Measurements from ENCODE around the gene SUSD4.

SUSD4 gene

GRCh38 chr1:223179786-223180185, 184.2 kb downstream of the SUSD4 start:
- Histone ChIP-seq H3K14ac (ENCODE audit: low read length) (no peak overlapping the region), H3K18ac (ENCODE audit: low read length) (no peak overlapping the region), H3K4me1 (ENCODE audit: control insufficient read depth in 2 of 2, insufficient read depth in 1 of 2, low read depth in 1 of 2, low read length in 2 of 2) (peaks cover 0 to 2% of the 10 kb centered on the region in 2 donors), H2AK5ac (ENCODE audit: low read depth, low read length) (no peak overlapping the region), H3K4me3 (ENCODE audit: low read length in 2 of 2) (no peak overlapping the region), H2BK12ac (ENCODE audit: low read length) (no peak overlapping the region), H4K91ac (ENCODE audit: low read depth, low read length, poor library complexity) (no peak overlapping the region), H2BK5ac (ENCODE audit: low read length) (no peak overlapping the region), H3K23ac (ENCODE audit: low read depth, low read length, poor library complexity) (no peak overlapping the region), H3K79me1 (ENCODE audit: low read depth, low read length) (no peaks in the 10 kb centered on the region), H3K9me3 (replicated peaks in 1 of 2; ENCODE audit: control insufficient read depth in 2 of 2, insufficient read depth in 1 of 2, low read depth in 1 of 2, low read length in 2 of 2) (peaks cover 0 to 2% of the 10 kb centered on the region in 2 donors), H3K4me2 (ENCODE audit: insufficient read depth, low read length, poor library complexity, severe bottlenecking) (no peak overlapping the region), H3K27me3 (ENCODE audit: control insufficient read depth in 3 of 3, insufficient read depth in 3 of 3, low read depth in 1 of 3, low read length in 3 of 3) (no peaks in the 10 kb centered on the region), H3K4ac (ENCODE audit: low read length) (no peak overlapping the region), H2BK15ac (ENCODE audit: low read length) (no peak overlapping the region), H3K9ac (ENCODE audit: low read depth, low read length, poor library complexity) (no peak overlapping the region), H2BK120ac (ENCODE audit: low read depth, low read length) (no peak overlapping the region), H3K36me3 (replicated peaks in 1 of 2; ENCODE audit: control insufficient read depth in 2 of 2, insufficient read depth in 2 of 2, low read length in 2 of 2) (no peaks in the 10 kb centered on the region), H2AFZ (ENCODE audit: low read length) (no peak overlapping the region), H4K8ac (ENCODE audit: low read depth, low read length) (no peak overlapping the region), H3K27ac (replicated peaks; ENCODE audit: low read length) (no peak overlapping the region)
- no CpG with 5 or more reads among the region's 1 CpG for WGBS, 2 donors (ENCODE audit: extremely low coverage in 2 of 2, insufficient read length in 2 of 2, insufficient replicate concordance in 1 of 2)
- DNase-seq (ENCODE audit: low spot score), result no peak

- Histone ChIP-seq H3K27me3 (ENCODE audit: control insufficient read depth in 3 of 3, insufficient read depth in 3 of 3, low read depth in 1 of 3, low read length in 3 of 3) (no peaks in the 10 kb centered on the region), H3K79me1 (ENCODE audit: low read depth, low read length) (no peaks in the 10 kb centered on the region), H2BK12ac (ENCODE audit: low read length) (no peak overlapping the region), H3K14ac (ENCODE audit: low read length) (no peak overlapping the region), H3K9ac (ENCODE audit: low read depth, low read length, poor library complexity) (no peak overlapping the region), H4K91ac (ENCODE audit: low read depth, low read length, poor library complexity) (no peak overlapping the region), H3K18ac (ENCODE audit: low read length) (no peak overlapping the region), H2BK15ac (ENCODE audit: low read length) (no peak overlapping the region), H2BK5ac (ENCODE audit: low read length) (no peak overlapping the region), H3K27ac (replicated peaks; ENCODE audit: low read length) (no peak overlapping the region), H2BK120ac (ENCODE audit: low read depth, low read length) (no peak overlapping the region), H3K4me2 (ENCODE audit: insufficient read depth, low read length, poor library complexity, severe bottlenecking) (no peak overlapping the region), H3K4me1 (ENCODE audit: control insufficient read depth in 2 of 2, insufficient read depth in 1 of 2, low read depth in 1 of 2, low read length in 2 of 2) (peaks cover 0 to 2% of the 10 kb centered on the region in 2 donors), H3K9me3 (replicated peaks in 1 of 2; ENCODE audit: control insufficient read depth in 2 of 2, insufficient read depth in 1 of 2, low read depth in 1 of 2, low read length in 2 of 2) (peaks cover 0 to 2% of the 10 kb centered on the region in 2 donors), H4K8ac (ENCODE audit: low read depth, low read length) (no peak overlapping the region), H3K23ac (ENCODE audit: low read depth, low read length, poor library complexity) (no peak overlapping the region), H2AK5ac (ENCODE audit: low read depth, low read length) (no peak overlapping the region), H3K4ac (ENCODE audit: low read length) (no peak overlapping the region), H3K4me3 (ENCODE audit: low read length in 2 of 2) (no peak overlapping the region), H3K36me3 (replicated peaks in 1 of 2; ENCODE audit: control insufficient read depth in 2 of 2, insufficient read depth in 2 of 2, low read length in 2 of 2) (no peaks in the 10 kb centered on the region), H2AFZ (ENCODE audit: low read length) (no peak overlapping the region)
- WGBS, 2 donors (ENCODE audit: extremely low coverage in 2 of 2, insufficient read length in 2 of 2, insufficient replicate concordance in 1 of 2), result no CpG with 5 or more reads among the region's 3 CpGs
- DNase-seq (ENCODE audit: low spot score), result no peak
These were observed 184.7 kb downstream of the SUSD4 start for GRCh38 chr1:223179280-223179679.

GRCh38 chr1:223177681-223178080, 186.3 kb downstream of the SUSD4 start:
- Histone ChIP-seq H3K18ac (ENCODE audit: low read length) (no peak overlapping the region), H3K9me3 (replicated peaks in 1 of 2; ENCODE audit: control insufficient read depth in 2 of 2, insufficient read depth in 1 of 2, low read depth in 1 of 2, low read length in 2 of 2) (peaks cover 0 to 2% of the 10 kb centered on the region in 2 donors), H3K4me3 (ENCODE audit: low read length in 2 of 2) (no peak overlapping the region), H4K91ac (ENCODE audit: low read depth, low read length, poor library complexity) (no peak overlapping the region), H3K27me3 (ENCODE audit: control insufficient read depth in 3 of 3, insufficient read depth in 3 of 3, low read depth in 1 of 3, low read length in 3 of 3) (no peaks in the 10 kb centered on the region), H3K4me1 (ENCODE audit: control insufficient read depth in 2 of 2, insufficient read depth in 1 of 2, low read depth in 1 of 2, low read length in 2 of 2) (peaks cover 0 to 2% of the 10 kb centered on the region in 2 donors), H2BK5ac (ENCODE audit: low read length) (no peak overlapping the region), H2AK5ac (ENCODE audit: low read depth, low read length) (no peak overlapping the region), H3K14ac (ENCODE audit: low read length) (no peak overlapping the region), H4K8ac (ENCODE audit: low read depth, low read length) (no peak overlapping the region), H2BK15ac (ENCODE audit: low read length) (no peak overlapping the region), H3K9ac (ENCODE audit: low read depth, low read length, poor library complexity) (no peak overlapping the region), H2AFZ (ENCODE audit: low read length) (no peak overlapping the region), H3K36me3 (replicated peaks in 1 of 2; ENCODE audit: control insufficient read depth in 2 of 2, insufficient read depth in 2 of 2, low read length in 2 of 2) (no peaks in the 10 kb centered on the region), H2BK120ac (ENCODE audit: low read depth, low read length) (no peak overlapping the region), H3K4me2 (ENCODE audit: insufficient read depth, low read length, poor library complexity, severe bottlenecking) (no peak overlapping the region), H3K4ac (ENCODE audit: low read length) (no peak overlapping the region), H3K27ac (replicated peaks; ENCODE audit: low read length) (no peak overlapping the region), H2BK12ac (ENCODE audit: low read length) (no peak overlapping the region), H3K23ac (ENCODE audit: low read depth, low read length, poor library complexity) (no peak overlapping the region), H3K79me1 (ENCODE audit: low read depth, low read length) (no peaks in the 10 kb centered on the region)
- no CpG with 5 or more reads among the region's 5 CpGs for WGBS, 2 donors (ENCODE audit: extremely low coverage in 2 of 2, insufficient read length in 2 of 2, insufficient replicate concordance in 1 of 2)
- DNase-seq (ENCODE audit: low spot score), result no peak

- no peak for DNase-seq (ENCODE audit: low spot score)
- WGBS, 2 donors (ENCODE audit: extremely low coverage in 2 of 2, insufficient read length in 2 of 2, insufficient replicate concordance in 1 of 2), result no CpG with 5 or more reads among the region's 3 CpGs
- H3K9ac ChIP-seq (ENCODE audit: low read depth, low read length, poor library complexity), result no peak overlapping the region
These were observed 187.5 kb downstream of the SUSD4 start for GRCh38 chr1:223176437-223176836.

More at GRCh38 chr1:223176437-223176836, 187.5 kb downstream of the SUSD4 start:
- Histone ChIP-seq H3K4me1 (ENCODE audit: control insufficient read depth in 2 of 2, insufficient read depth in 1 of 2, low read depth in 1 of 2, low read length in 2 of 2) (peaks cover 0 to 2% of the 10 kb centered on the region in 2 donors), H3K4me3 (ENCODE audit: low read length in 2 of 2) (no peak overlapping the region), H3K4me2 (ENCODE audit: insufficient read depth, low read length, poor library complexity, severe bottlenecking) (no peak overlapping the region), H2BK12ac (ENCODE audit: low read length) (no peak overlapping the region), H3K79me1 (ENCODE audit: low read depth, low read length) (no peaks in the 10 kb centered on the region), H2AFZ (ENCODE audit: low read length) (no peak overlapping the region), H2BK5ac (ENCODE audit: low read length) (no peak overlapping the region), H3K18ac (ENCODE audit: low read length) (no peak overlapping the region), H4K8ac (ENCODE audit: low read depth, low read length) (no peak overlapping the region), H3K4ac (ENCODE audit: low read length) (no peak overlapping the region), H4K91ac (ENCODE audit: low read depth, low read length, poor library complexity) (no peak overlapping the region), H3K9me3 (replicated peaks in 1 of 2; ENCODE audit: control insufficient read depth in 2 of 2, insufficient read depth in 1 of 2, low read depth in 1 of 2, low read length in 2 of 2) (peaks cover 0 to 2% of the 10 kb centered on the region in 2 donors), H3K27ac (replicated peaks; ENCODE audit: low read length) (no peak overlapping the region), H3K36me3 (replicated peaks in 1 of 2; ENCODE audit: control insufficient read depth in 2 of 2, insufficient read depth in 2 of 2, low read length in 2 of 2) (no peaks in the 10 kb centered on the region), H3K23ac (ENCODE audit: low read depth, low read length, poor library complexity) (no peak overlapping the region), H2AK5ac (ENCODE audit: low read depth, low read length) (no peak overlapping the region), H2BK120ac (ENCODE audit: low read depth, low read length) (no peak overlapping the region), H3K14ac (ENCODE audit: low read length) (no peak overlapping the region), H2BK15ac (ENCODE audit: low read length) (no peak overlapping the region), H3K27me3 (ENCODE audit: control insufficient read depth in 3 of 3, insufficient read depth in 3 of 3, low read depth in 1 of 3, low read length in 3 of 3) (no peaks in the 10 kb centered on the region)

Data from neuronal stem cell (in vitro differentiated cells).